H9 (cell line): Measurements from ENCODE around the gene MANF. TPM values are rescaled to one million over a fixed set of nuclear protein-coding genes. Genes with fewer than 3 reads are reported as not detected.
A peak's percentile ranks its signal among the peaks of the same experiment; 100 is the strongest.

Source experiments
- DNase-seq: peaks from one replicate; pipeline ENCODE4 v3.0.0-alpha.2; 2017
- H2AFZ ChIP-seq: one replicate; pipeline ENCODE4 v1.6.1; 2013; ENCODE audit warnings: mild to moderate bottlenecking, low read length, control low read depth, moderate library complexity
- H2AK5ac ChIP-seq: 2 replicates; pipeline ENCODE4 v1.6.1; 2013; ENCODE audit warnings: low read length, control low read depth, mixed read lengths; ENCODE audit not compliant: insufficient read length
- H2BK120ac ChIP-seq: one replicate; pipeline ENCODE4 v1.6.1; 2013; ENCODE audit warnings: low read depth, mild to moderate bottlenecking, low read length, control low read depth, inconsistent platforms; ENCODE audit not compliant: poor library complexity, severe bottlenecking
- H2BK12ac ChIP-seq: 2 replicates; pipeline ENCODE4 v1.6.1; 2013; ENCODE audit warnings: low read length, control low read depth, mixed read lengths, low read depth; ENCODE audit not compliant: insufficient read length
- H2BK15ac ChIP-seq: 2 replicates; pipeline ENCODE4 v1.6.1; 2013; ENCODE audit warnings: low read depth, low read length, control low read depth
- H2BK20ac ChIP-seq: one replicate; pipeline ENCODE4 v1.6.1; 2013; ENCODE audit warnings: low read depth, mild to moderate bottlenecking, low read length, control low read depth, inconsistent platforms; ENCODE audit not compliant: poor library complexity, severe bottlenecking
- H2BK5ac ChIP-seq: 2 replicates; pipeline ENCODE4 v1.6.1; 2013; ENCODE audit warnings: low read length, control low read depth, mixed read lengths; ENCODE audit not compliant: insufficient read length
- H3K14ac ChIP-seq: 2 replicates; pipeline ENCODE4 v1.6.1; 2013; ENCODE audit warnings: low read length, control low read depth; ENCODE audit not compliant: insufficient read depth
- H3K18ac ChIP-seq: 2 replicates; pipeline ENCODE4 v1.6.1; 2013; ENCODE audit warnings: low read depth, mild to moderate bottlenecking, mixed read lengths, low read length, control low read depth; ENCODE audit not compliant: insufficient read length
- H3K23ac ChIP-seq: 2 replicates; pipeline ENCODE4 v1.6.1; 2013; ENCODE audit warnings: low read length, control low read depth, mixed read lengths, low read depth; ENCODE audit not compliant: insufficient read length
- H3K23me2 ChIP-seq: 2 replicates; pipeline ENCODE4 v1.6.1; 2013; ENCODE audit warnings: low read depth, mild to moderate bottlenecking, mixed read lengths, low read length, control low read depth; ENCODE audit not compliant: insufficient read length, poor library complexity, severe bottlenecking
- H3K27ac ChIP-seq: 2 replicates; pipeline ENCODE4 v1.5.1; 2013; ENCODE audit warnings: low read length, control low read depth, mixed read lengths, low read depth; ENCODE audit not compliant: insufficient read length
- H3K27me3 ChIP-seq: 2 replicates; pipeline ENCODE4 v1.6.1; 2013; ENCODE audit warnings: low read length, control low read depth, inconsistent platforms; ENCODE audit not compliant: insufficient read depth
- H3K4ac ChIP-seq: 2 replicates; pipeline ENCODE4 v1.6.1; 2013; ENCODE audit warnings: low read depth, mild to moderate bottlenecking, control low read depth, inconsistent platforms, low read length, moderate library complexity
- H3K4me1 ChIP-seq: 2 replicates; pipeline ENCODE4 v1.6.1; 2013; ENCODE audit warnings: low read length, control low read depth, inconsistent platforms; ENCODE audit not compliant: insufficient read depth
- H3K4me2 ChIP-seq: 2 replicates; pipeline ENCODE4 v1.6.1; 2013; ENCODE audit warnings: low read length, control low read depth, mixed read lengths; ENCODE audit not compliant: insufficient read length, insufficient read depth
- H3K56ac ChIP-seq: 2 replicates; pipeline ENCODE4 v1.6.1; 2013; ENCODE audit warnings: low read depth, mild to moderate bottlenecking, mixed read lengths, low read length, control low read depth; ENCODE audit not compliant: insufficient read length
- H3K79me1 ChIP-seq: 2 replicates; pipeline ENCODE4 v1.6.1; 2013; ENCODE audit warnings: low read depth, mild to moderate bottlenecking, moderate library complexity, low read length, control low read depth, inconsistent platforms; ENCODE audit not compliant: insufficient read depth, poor library complexity, severe bottlenecking
- H3K79me2 ChIP-seq: 2 replicates; pipeline ENCODE4 v1.6.1; 2013; ENCODE audit warnings: low read length, control low read depth, inconsistent platforms; ENCODE audit not compliant: insufficient read depth
- H3K9ac ChIP-seq: 2 replicates; pipeline ENCODE4 v1.6.1; 2013; ENCODE audit warnings: low read length, control low read depth, mixed read lengths; ENCODE audit not compliant: insufficient read length; ENCODE audit errors: extremely low read depth
- H3K9me3 ChIP-seq: one replicate; pipeline ENCODE4 v1.6.1; 2013; ENCODE audit warnings: low read depth, low read length, inconsistent platforms; ENCODE audit not compliant: control insufficient read depth
- H3T11ph ChIP-seq: one replicate; pipeline ENCODE4 v1.6.1; 2013; ENCODE audit warnings: mild to moderate bottlenecking, low read length, control low read depth, inconsistent platforms
- H4K20me1 ChIP-seq: one replicate; pipeline ENCODE4 v1.6.1; 2013; ENCODE audit not compliant: control insufficient read depth, insufficient read length, insufficient read depth
- H4K5ac ChIP-seq: 2 replicates; pipeline ENCODE4 v1.6.1; 2013; ENCODE audit warnings: low read depth, mild to moderate bottlenecking, mixed read lengths, low read length, control low read depth; ENCODE audit not compliant: insufficient read length
- H4K8ac ChIP-seq: replicated peaks from 2 replicates; pipeline ENCODE4 v1.6.1; 2013; ENCODE audit warnings: low read length, control low read depth, mixed read lengths, low read depth; ENCODE audit not compliant: insufficient read length
- H4K91ac ChIP-seq: 2 replicates; pipeline ENCODE4 v1.6.1; 2013; ENCODE audit warnings: low read depth, mild to moderate bottlenecking, moderate library complexity, mixed read lengths, low read length, control low read depth; ENCODE audit not compliant: insufficient read length
- H3K27ac Mint-ChIP-seq, 3 experiments: 2 replicates in 2 of 3; 3 replicates in 1 of 3; pipeline ENCODE4 v1.8.0; 2020 to 2021; ENCODE audit warnings: mixed read lengths in 3 of 3, mild to moderate bottlenecking in 1 of 3, moderate library complexity in 1 of 3
- H3K27me3 Mint-ChIP-seq: 2 replicates; pipeline ENCODE4 v1.8.0; 2021; ENCODE audit warnings: low read depth, mild to moderate bottlenecking, moderate library complexity, mixed read lengths
- H3K36me3 Mint-ChIP-seq, 3 experiments: 2 replicates in 2 of 3; 3 replicates in 1 of 3; pipeline ENCODE4 v1.8.0; 2020 to 2021; ENCODE audit warnings: low read depth in 3 of 3, mixed read lengths in 3 of 3; ENCODE audit not compliant: insufficient read depth in 1 of 3
- H3K4me1 Mint-ChIP-seq, 2 experiments: 2 replicates each; pipeline ENCODE4 v1.8.0; 2020; ENCODE audit warnings: mixed read lengths in 2 of 2
- H3K4me3 Mint-ChIP-seq, 2 experiments: 2 replicates in 1 of 2; 3 replicates in 1 of 2; pipeline ENCODE4 v1.8.0; 2020 to 2021; ENCODE audit warnings: mild to moderate bottlenecking in 2 of 2, mixed read lengths in 2 of 2, moderate library complexity in 1 of 2
- H3K9me3 Mint-ChIP-seq, 2 experiments: 2 replicates in 1 of 2; 3 replicates in 1 of 2; pipeline ENCODE4 v1.8.0; 2020; ENCODE audit warnings: mild to moderate bottlenecking in 2 of 2, mixed read lengths in 2 of 2, moderate library complexity in 1 of 2
- CTCF ChIP-seq: fragments of 200-600 bp; sonication (generic); conservative IDR thresholded peaks from 3 replicates; pipeline ENCODE4 v1.8.0; 2021; ENCODE audit warnings: antibody characterized with exemption, mild to moderate bottlenecking
- WGBS: extraction: QIAGEN DNeasy Blood & Tissue Kit; methylation state at CpG from one replicate; pipeline ENCODE4 v1.1.7; 2013; ENCODE audit warnings: missing lambda C conversion rate, low lambda C conversion rate, mixed read lengths; ENCODE audit not compliant: insufficient read length; ENCODE audit errors: extremely low coverage; 5-methylcytosine and 5-hydroxymethylcytosine counted together
- total RNA-seq: library from RNA; stranded (reverse); gene quantifications from 2 replicates; pipeline ENCODE4 v1.2.1, GENCODE V29; 2021

The MANF gene
- total RNA-seq, 1 experiment from 2014 or later, result 148 TPM

GRCh38 chr3:51391566-51392354, 6.7 kb downstream of the MANF start:
- Mint-ChIP-seq H3K36me3 (peaks cover 64 to 83% (median 77%) of the 10 kb centered on the region in 3 experiments), H3K27ac (peak overlapping the region; percentile 51 to 93 (median 67); a peak in 3 of 7 replicates), H3K9me3 (peaks cover 8 to 9% of the 10 kb centered on the region in 2 experiments; a peak in 4 of 5 replicates), H3K4me1 (peaks cover 41 to 56% of the 10 kb centered on the region in 2 experiments), H3K4me3 (peak overlapping the region; percentile 80 to 86), H3K27me3 (no peaks in the 10 kb centered on the region; the same call in 1 of the 2 replicates)
- Histone ChIP-seq H3K23ac (no peak overlapping the region), H2BK15ac (no peak overlapping the region; the same call in 1 of the 2 replicates), H4K91ac (no peak overlapping the region), H3K14ac (peak overlapping the region; percentile 75), H3K4ac (no peak overlapping the region; the same call in 1 of the 2 replicates), H3K23me2 (no peaks in the 10 kb centered on the region), H4K8ac (no peak overlapping the region), H3K9me3 (no peaks in the 10 kb centered on the region), H3T11ph (no peak overlapping the region), H2BK5ac (no peak overlapping the region), H2BK120ac (no peak overlapping the region), H3K79me1 (peaks cover 11% of the 10 kb centered on the region), H2AFZ (no peak overlapping the region), H3K79me2 (peaks cover 20% of the 10 kb centered on the region; the same call in 1 of the 2 replicates), H2AK5ac (no peak overlapping the region), H4K5ac (peak overlapping the region; percentile 25), H3K27me3 (no peaks in the 10 kb centered on the region), H3K4me1 (0 out of 2 replicates have a peak, but pooled peaks cover under 1% of the 10 kb centered on the region), H3K18ac (peak overlapping the region; percentile 49), H2BK20ac (no peak overlapping the region), H3K56ac (no peak overlapping the region), H3K27ac (no peak overlapping the region), H2BK12ac (no peak overlapping the region), H3K4me2 (peak overlapping the region; percentile 24), H3K9ac (peak overlapping the region; percentile 72), H4K20me1 (no peaks in the 10 kb centered on the region)
- WGBS, result no CpG with 5 or more reads among the region's 115 CpGs
- no peak for TF ChIP-seq CTCF
- DNase-seq, result no peak
